COR-L47 (cell line): ENCODE measurements around the gene LRRC10.
"Not testable (repeated sequence)": the region's sequence is repeated elsewhere in the genome, so short reads cannot be mapped to it uniquely, and the experiment has no call there.

Source experiments
- DNase-seq: peaks from one replicate; lab custom pipeline; 2025; lab: John Stamatoyannopoulos, UW

LRRC10 gene

GRCh38 chr12:69616025-69616424, 5.3 kb upstream of the LRRC10 start:
- DNase-seq = no peak

- no peak for DNase-seq
Observed at GRCh38 chr12:69613351-69613750, 2.6 kb upstream of the LRRC10 start.

GRCh38 chr12:69610126-69610525, 581 bp downstream of the LRRC10 start:
- no peak for DNase-seq

GRCh38 chr12:69608114-69608513, 2.6 kb downstream of the LRRC10 start:
- no peak for DNase-seq

- DNase-seq = not testable (repeated sequence)
Observed at GRCh38 chr12:69604275-69604674, 6.4 kb downstream of the LRRC10 start.

- not testable (repeated sequence) for DNase-seq
Observed at GRCh38 chr12:69603556-69603955, 7.2 kb downstream of the LRRC10 start.

GRCh38 chr12:69602954-69603353, 7.8 kb downstream of the LRRC10 start:
- DNase-seq = no peak

- no peak for DNase-seq
Observed at GRCh38 chr12:69601962-69602685, 8.6 kb downstream of the LRRC10 start.

- DNase-seq = no peak
Observed at GRCh38 chr12:69600804-69601203, 9.9 kb downstream of the LRRC10 start.

- DNase-seq = no peak
Observed at GRCh38 chr12:69598174-69598753, 12.4 kb downstream of the LRRC10 start.

GRCh38 chr12:69595689-69596088, 15.0 kb downstream of the LRRC10 start:
- DNase-seq = no peak

GRCh38 chr12:69589082-69589481, 21.6 kb downstream of the LRRC10 start:
- DNase-seq = no peak

GRCh38 chr12:69588527-69588926, 22.2 kb downstream of the LRRC10 start:
- DNase-seq = no peak

GRCh38 chr12:69585189-69586062, 25.3 kb downstream of the LRRC10 start, which contains the start of gene CCT2:
Gene CCT2, plus strand, starts transcription at chr12:69585459. Its CDS starts 63 bp downstream, at chr12:69585522.
- DNase-seq = peak; percentile 96

GRCh38 chr12:69583203-69583602, 27.5 kb downstream of the LRRC10 start:
- DNase-seq = peak; percentile 26

- no peak for DNase-seq
Observed at GRCh38 chr12:69580074-69580473, 30.6 kb downstream of the LRRC10 start.

GRCh38 chr12:69579029-69579428, 31.7 kb downstream of the LRRC10 start:
- no peak for DNase-seq

GRCh38 chr12:69578283-69578682, 32.4 kb downstream of the LRRC10 start:
- no peak for DNase-seq

GRCh38 chr12:69575346-69575745, 35.4 kb downstream of the LRRC10 start:
- no peak for DNase-seq

GRCh38 chr12:69570545-69571399, 39.9 kb downstream of the LRRC10 start:
- DNase-seq = peak; percentile 69

- no peak for DNase-seq
Observed at GRCh38 chr12:69570000-69570516, 40.6 kb downstream of the LRRC10 start.

- DNase-seq = no peak
Observed at GRCh38 chr12:69569236-69569635, 41.5 kb downstream of the LRRC10 start.
